NCI-H510A (cell line): ENCODE results near the gene NEGR1.

ENCODE experiments used
- DNase-seq: peaks from one replicate; lab custom pipeline; 2025; lab: John Stamatoyannopoulos, UW

The NEGR1 gene

DNA sequence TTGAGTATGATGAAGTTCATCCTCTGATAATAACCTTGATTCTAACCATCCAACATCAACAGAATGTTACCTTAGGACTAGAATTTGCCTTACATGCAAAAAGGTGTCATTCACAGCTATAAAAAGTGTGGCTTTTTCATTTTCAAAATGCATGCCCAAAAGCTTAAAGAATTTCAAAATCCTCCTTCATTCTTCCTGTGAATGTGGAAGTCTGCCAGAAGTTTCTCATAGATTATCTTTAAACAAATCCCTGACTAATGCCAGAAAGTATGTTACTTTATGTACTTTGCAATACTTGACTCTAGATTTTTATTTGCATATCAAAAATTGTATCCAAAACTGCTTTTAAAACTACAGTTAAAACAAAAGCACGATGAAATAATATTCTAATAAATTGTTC is 930.9 kb downstream of the NEGR1 start:
- no peak for DNase-seq

DNA sequence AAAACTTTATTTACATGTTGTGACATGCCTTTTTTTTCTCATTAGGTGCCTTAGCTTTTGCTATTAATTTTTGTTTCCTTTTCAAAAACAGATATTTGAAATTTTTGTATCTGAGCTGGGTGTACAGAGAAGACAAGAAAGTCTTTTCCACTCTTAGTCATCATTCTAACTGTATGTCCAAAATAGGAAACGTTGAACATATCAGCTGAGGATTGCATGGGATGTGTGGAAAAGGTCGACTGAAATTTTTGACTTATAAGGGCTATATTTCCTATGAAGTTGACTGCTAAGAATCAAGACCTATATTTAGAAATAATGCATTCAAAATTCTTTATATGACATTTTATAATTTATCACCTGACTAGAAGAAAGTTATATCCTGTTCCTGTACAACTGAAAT is 931.5 kb downstream of the NEGR1 start:
- no peak for DNase-seq

DNA sequence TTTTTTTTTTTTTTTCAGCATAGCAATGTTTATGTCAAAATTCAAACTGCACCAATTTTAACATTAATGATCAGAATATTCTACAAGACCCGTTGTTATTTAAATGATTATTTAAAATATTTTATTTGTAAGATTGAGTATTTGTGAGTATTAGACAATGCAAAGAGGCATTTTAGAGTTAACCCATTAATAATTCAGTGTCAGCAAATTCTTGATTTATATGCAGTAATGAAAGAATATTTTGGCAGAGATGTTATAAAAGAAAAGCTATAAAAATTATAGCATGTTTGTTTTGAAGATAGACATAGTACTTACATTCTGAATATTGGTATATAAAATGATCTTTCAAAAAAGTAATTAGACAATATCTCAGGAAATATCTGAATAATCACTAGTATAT is 932.0 kb downstream of the NEGR1 start:
- DNase-seq = no peak
